HUDEP-2 (cell line): ENCODE measurements around the gene IQSEC1.
A peak's percentile ranks its signal among the peaks of the same experiment; 100 is the strongest.

ENCODE experiments used
- DNase-seq, 76 experiments: peaks; one replicate each; lab custom pipeline; 2025; ENCODE audit not compliant: unreplicated experiment in 76 of 76; lab: John Stamatoyannopoulos, UW

IQSEC1 gene

DNA sequence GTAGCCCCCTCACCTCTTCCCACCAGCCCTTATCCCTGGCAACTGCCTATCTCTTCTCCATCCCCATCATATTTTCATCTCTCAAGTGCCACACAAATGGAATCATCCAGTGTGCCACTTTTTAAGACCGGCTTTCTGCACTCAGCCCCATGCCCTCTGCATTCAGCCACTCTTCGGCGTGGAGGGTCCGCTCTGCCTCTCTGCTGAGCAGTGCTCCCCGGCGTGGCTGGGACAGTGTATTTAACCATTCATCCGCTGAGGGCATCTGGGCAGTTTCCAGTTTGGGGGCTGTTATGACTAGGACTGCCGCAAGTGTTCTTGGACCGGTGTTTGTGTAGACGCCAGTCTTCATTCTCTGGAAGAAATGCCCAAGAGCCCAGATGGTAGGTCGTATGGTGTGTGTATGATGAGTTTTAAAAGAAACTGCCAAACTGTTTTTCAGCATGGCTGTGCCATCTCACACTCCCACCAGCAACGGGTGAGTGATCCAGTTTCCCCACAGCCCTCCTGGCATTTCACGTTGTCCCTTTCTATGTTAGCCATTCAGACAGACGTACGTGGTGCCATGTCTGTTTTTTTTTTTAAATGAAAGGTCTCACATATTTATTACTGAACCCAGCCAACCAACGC lies 20.9 kb downstream of the IQSEC1 start:
- no peak for DNase-seq

- no peak for DNase-seq
Observed at GRCh38 chr3:13051581-13051980, 21.6 kb downstream of the IQSEC1 start.

GRCh38 chr3:13051066-13051465 lies 22.2 kb downstream of the IQSEC1 start:
- DNase-seq = no peak

- no peak for DNase-seq
Observed at GRCh38 chr3:13050446-13050845, 22.8 kb downstream of the IQSEC1 start.

DNA sequence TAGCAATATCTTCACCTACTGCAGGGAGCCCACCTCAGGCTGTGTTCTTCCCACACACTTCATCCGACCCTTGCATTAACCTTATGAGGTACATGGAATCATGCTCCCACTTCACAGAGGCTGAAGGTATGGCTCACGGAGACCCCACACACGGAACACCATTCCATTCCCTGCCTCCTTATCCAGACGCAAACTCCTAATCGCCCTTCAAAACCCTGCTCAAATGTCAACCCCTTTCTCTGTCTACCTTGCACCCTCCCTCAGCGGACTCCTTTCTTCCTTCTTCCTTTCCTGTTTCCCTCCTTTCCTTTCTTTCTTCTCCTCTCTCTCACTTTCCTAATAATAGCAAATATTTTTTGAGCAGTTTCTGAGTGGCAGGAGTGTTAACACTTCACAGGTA lies 23.8 kb downstream of the IQSEC1 start:
- no peak for DNase-seq

DNA sequence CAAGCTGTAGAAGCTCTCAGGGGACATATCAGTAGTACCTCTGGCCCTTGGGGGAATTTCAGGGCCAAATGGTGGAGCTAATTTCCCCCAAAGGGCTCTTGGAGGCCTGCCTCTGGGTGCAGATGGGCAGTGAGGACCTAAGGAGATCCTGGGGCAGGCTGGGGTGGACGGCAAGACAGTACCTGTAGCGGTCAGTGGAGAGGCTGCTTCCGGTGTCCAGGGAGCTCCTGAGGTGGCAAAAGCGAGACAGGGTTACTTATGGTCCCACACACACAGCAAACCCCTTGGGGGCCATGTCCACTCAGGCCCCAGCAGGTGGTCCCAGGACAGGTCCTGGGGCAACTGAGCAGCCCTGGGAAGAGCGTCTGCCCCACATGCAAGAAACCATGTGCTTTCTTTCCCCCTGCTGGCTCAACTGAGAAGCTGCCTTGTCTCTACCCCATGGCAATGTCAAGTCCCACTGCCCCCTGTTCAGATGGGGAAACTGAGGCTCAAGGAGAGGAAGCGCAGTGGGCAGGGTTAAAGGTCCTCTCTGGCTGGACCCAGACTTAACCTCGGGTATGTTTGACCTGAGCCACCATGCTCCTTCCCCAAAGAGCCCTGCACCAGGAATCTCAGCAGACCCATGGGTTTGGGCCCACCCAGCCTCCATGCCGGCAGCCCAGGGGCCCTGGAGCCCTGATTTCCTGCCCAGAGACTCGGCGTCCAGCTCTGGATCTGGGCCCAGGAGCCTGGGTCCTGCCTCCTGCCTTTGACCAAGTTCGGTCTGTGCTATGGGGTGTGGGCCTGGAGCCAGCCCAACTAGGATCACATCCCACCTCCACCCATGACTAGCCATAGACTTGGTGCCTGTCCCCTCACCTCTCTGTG lies 25.7 kb downstream of the IQSEC1 start:
- peak in 1 of 76 experiments; percentile 7 for DNase-seq

DNA sequence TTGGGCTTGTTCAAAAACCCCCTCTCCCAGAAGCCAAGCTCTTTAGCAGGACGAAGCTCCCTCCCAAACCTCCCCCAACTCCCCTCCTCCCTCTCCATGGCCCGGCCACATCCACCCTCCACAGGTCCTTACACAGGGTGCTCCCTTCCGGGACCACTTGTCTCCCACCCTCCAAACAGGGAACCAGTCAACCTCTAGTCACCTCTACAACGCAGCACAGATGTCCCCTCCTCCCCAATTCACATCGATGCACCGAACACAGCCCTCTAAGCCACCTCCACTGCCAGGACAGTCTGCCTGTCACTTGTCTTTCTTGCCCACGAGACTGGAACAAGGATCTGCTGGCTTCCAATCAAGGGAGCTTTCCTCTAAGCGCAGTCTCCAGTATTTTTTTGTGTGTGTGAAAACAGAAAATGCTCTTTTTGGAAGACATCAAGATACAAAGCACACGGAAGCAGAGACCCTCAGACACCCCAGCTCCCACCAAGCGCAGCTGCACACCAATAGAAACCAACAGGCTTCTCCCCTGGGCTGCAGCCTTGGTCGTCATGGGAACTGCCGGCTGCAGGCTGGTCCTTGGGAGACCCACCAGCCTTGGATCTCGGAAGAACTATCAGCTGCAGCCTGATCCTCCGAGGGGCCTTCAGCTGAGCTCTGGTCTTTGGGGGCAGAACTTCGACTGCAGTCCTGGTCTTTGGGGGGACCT lies 26.5 kb downstream of the IQSEC1 start:
- DNase-seq = no peak

DNA sequence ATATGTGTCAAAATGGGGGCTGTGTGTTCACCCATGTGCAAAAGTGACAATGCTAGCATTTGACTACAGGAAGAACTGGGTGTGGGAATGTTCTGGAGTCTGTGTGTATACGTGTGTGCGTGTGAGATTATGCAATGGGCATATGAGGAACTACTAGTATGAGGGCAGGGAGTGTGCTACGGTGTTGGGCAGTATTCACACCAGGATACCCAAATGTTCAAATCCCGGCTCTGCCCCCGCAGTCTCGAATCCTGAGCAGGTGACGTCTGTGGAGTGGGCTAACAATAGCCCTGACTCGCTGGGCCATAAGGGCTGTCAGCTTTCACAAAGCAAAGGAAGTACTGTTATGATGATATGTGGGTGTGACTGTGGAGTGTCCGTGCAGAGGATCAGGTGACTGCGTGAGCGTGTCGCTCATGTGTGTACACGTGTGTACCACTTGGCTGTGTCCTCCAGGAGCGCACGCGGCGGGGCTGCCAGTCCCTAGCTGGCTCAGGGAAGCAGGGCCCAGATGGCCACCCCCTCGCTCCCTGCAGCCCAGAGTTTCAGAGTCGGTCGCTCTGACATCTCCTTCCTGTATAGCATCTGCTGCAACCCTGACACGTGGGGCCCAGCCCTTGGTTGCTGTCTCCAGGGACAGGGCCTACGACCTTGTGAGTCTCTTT lies 27.2 kb downstream of the IQSEC1 start:
- DNase-seq = no peak

- DNase-seq = no peak
Observed at GRCh38 chr3:13045241-13045903, 27.9 kb downstream of the IQSEC1 start.

DNA sequence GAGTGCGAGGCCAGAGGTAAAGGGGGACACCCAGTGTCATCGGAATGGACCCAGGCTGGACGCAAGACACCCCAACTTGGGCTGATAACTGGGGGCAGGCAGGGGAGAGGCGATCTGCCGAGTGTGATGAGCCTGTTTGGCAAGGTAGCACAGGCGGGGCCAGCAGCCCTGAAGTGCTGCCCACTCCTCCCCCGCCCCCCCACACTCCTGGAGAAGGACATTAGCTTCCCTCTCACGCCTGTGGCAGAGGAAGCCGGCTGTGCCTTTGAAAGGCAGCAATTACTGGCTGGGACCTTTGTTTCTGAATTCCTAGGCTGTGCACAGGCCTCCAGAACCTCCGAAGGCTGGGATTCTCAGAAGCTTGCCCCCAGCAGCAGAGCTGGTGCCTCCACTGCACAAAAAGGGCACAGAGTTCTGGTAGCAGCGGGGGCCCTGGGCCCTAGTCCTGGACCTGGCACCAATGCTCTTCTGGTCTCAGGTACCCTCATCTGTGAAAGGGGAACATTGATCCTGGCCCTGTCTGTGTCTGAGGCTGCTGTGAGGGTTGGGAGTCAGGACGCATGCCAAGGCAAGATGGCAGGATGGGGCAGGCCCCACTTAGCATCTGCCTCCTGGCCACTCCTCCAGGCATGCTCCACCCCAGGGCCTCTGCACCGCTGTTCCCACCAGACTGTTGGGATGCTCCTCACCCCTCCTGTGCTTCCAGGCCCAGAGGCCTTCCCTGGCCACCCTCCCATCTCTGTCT lies 28.6 kb downstream of the IQSEC1 start:
- no peak for DNase-seq

DNA sequence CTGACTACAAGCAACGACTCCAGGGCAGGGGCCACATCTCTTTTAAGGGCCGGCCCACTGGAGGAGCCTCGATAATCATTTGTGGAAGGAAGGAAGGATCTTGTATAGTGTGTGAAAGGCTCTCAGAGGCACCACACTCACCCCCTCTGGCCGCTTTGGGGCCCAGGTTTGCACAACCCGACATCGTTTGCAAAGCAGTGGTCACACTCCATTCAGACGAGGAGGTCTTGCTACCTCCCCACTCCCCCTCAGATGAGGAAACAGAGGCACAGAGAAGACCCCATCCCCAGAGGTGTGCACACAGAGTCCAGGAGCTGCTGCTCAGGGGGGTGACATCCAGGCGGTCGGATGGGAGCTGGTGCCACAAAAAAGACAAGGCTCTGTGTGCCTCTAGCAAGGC lies 29.6 kb downstream of the IQSEC1 start:
- DNase-seq = no peak

GRCh38 chr3:13042715-13043271 lies 30.4 kb downstream of the IQSEC1 start:
- DNase-seq = peak in 1 of 76 experiments; percentile 11

DNA sequence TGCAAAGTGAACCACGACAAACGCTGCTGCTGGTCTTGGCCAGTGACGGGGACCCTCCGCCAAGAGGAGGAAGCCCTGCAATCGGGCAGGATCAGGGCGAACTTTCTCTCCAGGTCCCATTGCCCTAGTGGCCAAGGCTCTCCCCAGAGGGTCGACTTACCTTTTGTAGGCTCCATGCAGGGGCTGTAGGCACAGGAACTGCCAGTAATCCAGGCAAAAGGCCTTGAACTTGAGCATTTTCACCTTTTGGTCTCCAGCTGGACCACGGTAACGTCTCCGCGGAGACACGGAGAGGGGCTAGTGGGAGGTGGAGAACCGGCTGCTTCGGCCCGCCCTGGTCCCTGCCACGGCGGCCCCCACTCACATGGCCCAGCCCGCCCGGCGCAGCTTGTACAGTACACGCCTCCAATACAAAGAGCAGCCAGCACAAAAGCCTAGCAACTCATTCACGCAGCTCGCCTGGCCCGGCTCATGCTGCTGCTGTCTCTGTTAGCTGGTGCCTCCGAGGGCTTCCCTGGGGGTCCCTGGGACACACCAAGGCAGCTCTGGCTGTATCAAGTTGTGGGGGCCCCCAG lies 31.0 kb downstream of the IQSEC1 start:
- no peak for DNase-seq

DNA sequence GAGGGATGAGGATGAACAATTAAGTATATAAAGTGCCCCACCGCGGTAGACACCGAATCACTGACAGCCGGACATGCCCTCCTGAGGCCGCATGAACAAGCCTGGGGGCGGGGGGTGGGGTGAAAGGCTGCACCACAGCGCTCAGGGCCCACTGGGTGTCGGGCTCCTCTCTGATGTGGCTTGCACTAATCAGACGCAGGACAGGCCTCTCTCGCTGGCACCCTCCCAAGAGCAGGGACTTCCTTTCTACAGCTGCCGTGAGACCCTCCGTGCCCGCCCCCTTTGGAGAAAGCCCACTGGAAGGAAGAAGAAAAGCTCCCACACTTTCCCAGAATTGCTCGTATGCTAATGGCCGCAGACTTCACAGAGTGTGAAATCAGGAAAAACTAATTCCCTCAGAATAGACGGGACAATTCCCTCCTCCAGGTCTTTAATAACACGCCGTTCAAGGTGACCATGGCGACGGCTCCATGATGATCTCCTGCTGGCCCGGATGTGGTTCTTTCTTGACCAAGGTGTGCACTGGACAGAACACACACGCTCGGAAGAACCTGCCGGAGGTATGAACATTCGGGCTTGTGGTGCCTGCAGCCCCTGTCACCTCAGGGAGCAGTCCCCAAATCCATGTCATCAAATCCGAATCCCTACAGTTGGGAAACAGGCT lies 32.0 kb downstream of the IQSEC1 start:
- DNase-seq = peak in 21 of 76 experiments; percentile 7 to 48 (median 16)

DNA sequence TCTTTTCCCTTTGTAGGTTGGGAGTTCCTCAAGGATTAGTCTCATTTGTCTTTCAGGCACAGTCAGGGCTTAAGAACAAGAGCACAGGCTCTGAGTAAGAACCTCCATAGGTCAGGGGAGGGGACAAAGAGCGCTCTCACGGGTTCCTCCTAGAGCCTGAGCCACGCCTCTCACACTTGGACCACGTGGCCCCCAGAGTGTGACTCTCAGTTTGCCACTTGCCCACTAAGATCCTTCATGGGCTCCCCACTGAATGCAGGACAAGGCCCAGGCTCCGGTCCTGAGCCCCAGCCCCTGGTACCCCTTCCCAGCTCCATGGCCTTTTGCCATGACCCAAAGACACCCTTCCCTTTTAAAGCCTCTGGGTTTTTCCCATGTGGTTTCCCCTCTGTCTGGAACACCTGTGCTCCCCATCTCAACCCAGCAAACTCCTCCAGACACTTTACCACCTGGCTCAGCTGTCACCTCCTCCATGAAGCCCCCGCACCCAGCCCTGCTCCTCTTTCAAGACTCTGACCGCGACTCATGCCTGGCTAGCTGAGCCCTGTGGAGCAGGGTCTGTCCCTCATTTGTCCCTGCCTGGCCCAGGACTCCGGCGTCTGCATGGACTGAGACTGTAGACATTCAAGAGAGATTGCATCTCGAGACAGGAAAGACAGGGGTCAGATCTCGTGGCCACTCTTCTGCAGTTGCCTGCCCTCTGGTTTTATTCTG lies 32.7 kb downstream of the IQSEC1 start:
- peak in 43 of 76 experiments; percentile 1 to 62 (median 30) for DNase-seq

DNA sequence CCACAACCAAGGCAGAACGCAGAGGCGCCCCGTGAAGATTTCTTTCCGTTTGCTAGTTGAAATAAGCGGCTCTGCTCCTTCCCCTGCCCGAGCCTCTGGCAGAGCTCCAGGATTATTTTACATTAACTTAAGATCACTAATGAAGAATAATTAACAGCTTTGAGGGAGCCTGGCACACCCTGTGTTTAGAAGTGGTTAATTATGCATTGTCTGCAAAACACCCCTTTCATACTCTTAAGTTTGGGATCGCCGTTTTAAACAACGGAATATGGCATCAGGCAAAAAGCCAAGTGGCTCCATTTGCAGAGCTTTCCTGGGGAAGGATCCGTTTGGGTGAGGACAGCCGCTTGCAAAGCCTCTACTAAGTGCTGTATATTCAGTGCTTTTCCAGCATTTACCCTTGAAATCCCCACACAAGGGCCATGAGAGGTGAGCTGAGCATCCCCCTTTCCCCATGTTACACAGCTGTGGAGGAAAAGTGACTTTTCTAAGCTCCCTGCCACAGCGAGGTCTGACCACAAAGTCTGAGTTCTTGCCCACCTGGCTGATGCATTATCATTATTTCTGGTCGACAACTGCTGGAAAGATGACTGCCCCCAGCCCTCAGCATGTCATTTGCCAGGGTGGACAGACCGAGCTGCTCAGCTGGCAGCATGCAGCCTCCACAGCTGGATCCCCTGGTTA lies 33.9 kb downstream of the IQSEC1 start:
- DNase-seq = no peak

- DNase-seq = no peak
Observed at GRCh38 chr3:13037458-13038117, 35.6 kb downstream of the IQSEC1 start.
